Vagina (tissue), 2 donors: Measurements from ENCODE around the gene ZNF423. TPM values are rescaled to one million over a fixed set of nuclear protein-coding genes. Genes with fewer than 3 reads are reported as not detected.

Source experiments
- DNase-seq, 2 donors: peaks; one replicate each; pipeline ENCODE4 v3.0.0-alpha.2; 2017; ENCODE audit errors: extremely low spot score in 2 of 2
- H3K27ac ChIP-seq: fragments of 200-600 bp; sonication (generic); one replicate; pipeline ENCODE4 v1.5.1; 2019
- H3K27me3 ChIP-seq: fragments of 200-600 bp; sonication (generic); one replicate; pipeline ENCODE4 v1.5.1; 2019
- H3K36me3 ChIP-seq, 2 donors: fragments of 200-600 bp; sonication (generic); one replicate each; pipeline ENCODE4 v1.5.1; 2017 to 2019
- H3K4me1 ChIP-seq: fragments of 200-600 bp; sonication (generic); one replicate; pipeline ENCODE4 v1.5.1; 2019
- H3K4me3 ChIP-seq, 2 donors: fragments of 200-600 bp; sonication (generic); 1 replicate in 1 of 2; 2 replicates in 1 of 2; pipeline ENCODE4 v1.5.1; 2016 to 2019
- H3K9me3 ChIP-seq: fragments of 200-600 bp; sonication (generic); one replicate; pipeline ENCODE4 v1.5.1; 2019
- CTCF ChIP-seq, 3 experiments: fragments of 450-650 bp in 2 of 3; fragments of 200-600 bp in 1 of 3; sonication (generic) in 1 of 3; IDR thresholded peaks; one replicate each; pipeline ENCODE4 v1.5.1; 2017 to 2019; ENCODE audit warnings: antibody characterized with exemption in 3 of 3, mild to moderate bottlenecking in 2 of 3, moderate library complexity in 2 of 3
- POLR2A ChIP-seq, 2 donors: fragments of 450-650 bp; IDR thresholded peaks; one replicate each; pipeline ENCODE4 v1.6.1; 2017; ENCODE audit warnings: antibody characterized with exemption in 2 of 2, mild to moderate bottlenecking in 2 of 2, moderate library complexity in 2 of 2
- POLR2AphosphoS5 ChIP-seq, 2 donors: sonication (generic); formaldehyde crosslinking; IDR thresholded peaks; one replicate each; pipeline ENCODE4 v1.9.0; 2017; ENCODE audit warnings: antibody characterized with exemption in 2 of 2, mild to moderate bottlenecking in 2 of 2, low read depth in 1 of 2; ENCODE audit not compliant: insufficient read depth in 1 of 2
- intact Hi-C: fragments of 100-400 bp; cut with DNase I; formaldehyde crosslinking; loops from one replicate; pipeline ENCODE4 v1.15.1; 2023
- total RNA-seq: library from RNA; depleted of rRNA; stranded (reverse); fragments of >200 nt; gene quantifications from one replicate; pipeline ENCODE4 v1.2.3, GENCODE V29; 2016

ZNF423 gene
- total RNA-seq, 1 donor from 2014 or later = 10.3 TPM

- H3K4me1 ChIP-seq = peaks cover 23% of the 10 kb centered on the region
- TF ChIP-seq POLR2AphosphoS5 (IDR thresholded peaks at IDR 0.05; ENCODE audit: insufficient read depth in 1 of 2, low read depth in 1 of 2) (peak in 1 of 2 donors; percentile 50), CTCF (IDR thresholded peaks at IDR 0.05) (no peak), POLR2A (IDR thresholded peaks at IDR 0.05) (peak in 1 of 2 donors; percentile 3)
- peak overlapping the region; percentile 53 to 92 for H3K4me3 ChIP-seq
- H3K36me3 ChIP-seq = no peaks in the 10 kb centered on the region
- intact Hi-C loops = loop anchor here (5.0 to 10.0 kb wide), 3 partner anchors 122 to 364 kb away; no protein-coding TSS in a partner anchor
- no peak for DNase-seq
- H3K27me3 ChIP-seq = no peaks in the 10 kb centered on the region
- H3K9me3 ChIP-seq = no peaks in the 10 kb centered on the region
- peak overlapping the region; percentile 87 for H3K27ac ChIP-seq
Measured at GRCh38 chr16:49856672-49857330, 889 bp upstream of the ZNF423 start.

GRCh38 chr16:49855280-49855821, 561 bp downstream of the ZNF423 start:
- Histone ChIP-seq H3K4me1 (peaks cover 36% of the 10 kb centered on the region), H3K36me3 (no peaks in the 10 kb centered on the region), H3K27me3 (no peaks in the 10 kb centered on the region), H3K9me3 (no peaks in the 10 kb centered on the region), H3K4me3 (peak overlapping the region; percentile 53 to 92), H3K27ac (peak overlapping the region; percentile 87)
- intact Hi-C loops = loop anchor here (2.0 to 10.0 kb wide), 5 partner anchors 15 to 363 kb away; no protein-coding TSS in a partner anchor
- no peak for DNase-seq
- TF ChIP-seq POLR2A (IDR thresholded peaks at IDR 0.05) (peak in 1 of 2 donors; percentile 79), POLR2AphosphoS5 (IDR thresholded peaks at IDR 0.05; ENCODE audit: insufficient read depth in 1 of 2, low read depth in 1 of 2) (peak in 1 of 2 donors; percentile 44), CTCF (IDR thresholded peaks at IDR 0.05) (no peak)

GRCh38 chr16:49854796-49855203, 1.1 kb downstream of the ZNF423 start:
- no peak for DNase-seq
- Histone ChIP-seq H3K36me3 (no peaks in the 10 kb centered on the region), H3K27ac (peak overlapping the region; percentile 87), H3K9me3 (no peaks in the 10 kb centered on the region), H3K4me1 (peaks cover 36% of the 10 kb centered on the region), H3K27me3 (no peaks in the 10 kb centered on the region), H3K4me3 (peak overlapping the region; percentile 53 to 92)
- intact Hi-C loops = loop anchor here (2.0 to 10.0 kb wide), 5 partner anchors 14 to 362 kb away; no protein-coding TSS in a partner anchor
- TF ChIP-seq CTCF (IDR thresholded peaks at IDR 0.05) (peak in 1 of 3 experiments; percentile 17), POLR2AphosphoS5 (IDR thresholded peaks at IDR 0.05; ENCODE audit: insufficient read depth in 1 of 2, low read depth in 1 of 2) (no peak)

GRCh38 chr16:49854188-49854795, 1.6 kb downstream of the ZNF423 start:
- no peaks in the 10 kb centered on the region for H3K36me3 ChIP-seq
- intact Hi-C loops = loop anchor here (2.0 to 10.0 kb wide), 4 partner anchors 13 to 229 kb away; no protein-coding TSS in a partner anchor
- peak overlapping the region; percentile 53 to 92 for H3K4me3 ChIP-seq
- peaks cover 36% of the 10 kb centered on the region for H3K4me1 ChIP-seq
- peak overlapping the region; percentile 87 for H3K27ac ChIP-seq
- TF ChIP-seq POLR2A (IDR thresholded peaks at IDR 0.05) (no peak), POLR2AphosphoS5 (IDR thresholded peaks at IDR 0.05; ENCODE audit: insufficient read depth in 1 of 2, low read depth in 1 of 2) (peak in 1 of 2 donors; percentile 61), CTCF (IDR thresholded peaks at IDR 0.05) (no peak)
- H3K9me3 ChIP-seq = no peaks in the 10 kb centered on the region
- no peaks in the 10 kb centered on the region for H3K27me3 ChIP-seq
- no peak for DNase-seq
